ENCODE measurements around the gene DPT. TPM values are rescaled to one million over a fixed set of nuclear protein-coding genes. Genes with fewer than 3 reads are reported as not detected.

The DPT gene
- total RNA-seq, 1 experiment from 2014 or later = not detected

DNA sequence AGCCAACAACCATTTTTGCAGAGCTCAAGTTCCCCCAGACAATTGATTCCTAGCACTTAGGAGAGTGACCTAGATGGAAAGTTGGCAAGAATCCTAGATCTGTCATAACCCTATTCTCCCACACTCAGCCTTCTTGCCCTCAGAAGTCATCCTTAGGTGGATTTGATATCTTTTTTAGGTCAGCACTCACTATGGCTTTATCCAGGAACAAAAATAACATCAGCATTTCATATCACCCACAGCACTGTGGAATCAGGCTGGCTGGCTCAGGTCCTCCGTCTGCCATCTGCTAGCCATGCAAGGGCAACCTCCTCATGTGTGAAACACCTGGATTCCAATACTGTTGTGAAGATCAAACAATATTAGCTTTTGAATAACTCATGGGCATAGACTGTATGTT is 6.0 kb downstream of the DPT start:
- no peaks in the 10 kb centered on the region for H4K20me1 ChIP-seq (ENCODE audit: insufficient read depth, low read depth, low read length)
- H3K9ac ChIP-seq (ENCODE audit: low read length) = no peak overlapping the region
- H3K27me3 ChIP-seq (ENCODE audit: low read length) = peaks cover 3% of the 10 kb centered on the region; the same call in 1 of the 2 replicates
- H2AFZ ChIP-seq (ENCODE audit: low read length) = no peak overlapping the region
- no peaks in the 10 kb centered on the region for H3K9me2 ChIP-seq (replicated peaks; ENCODE audit: insufficient read depth, low read length)
- H3K4me1 ChIP-seq (ENCODE audit: low read length) = peaks cover 17% of the 10 kb centered on the region
- H3K27ac ChIP-seq (ENCODE audit: low read length) = no peak overlapping the region
- no peaks in the 10 kb centered on the region for H3K79me2 ChIP-seq (ENCODE audit: low read length)
- no peak for DNase-seq
- H3K4me3 ChIP-seq (ENCODE audit: low read length) = no peak overlapping the region
- no peaks in the 10 kb centered on the region for H3K36me3 ChIP-seq (ENCODE audit: insufficient read depth, low read length)
- H3K9me3 ChIP-seq (ENCODE audit: low read length) = no peaks in the 10 kb centered on the region
- no peak overlapping the region for H3K4me2 ChIP-seq (ENCODE audit: low read depth, low read length, poor library complexity, severe bottlenecking)

DNA sequence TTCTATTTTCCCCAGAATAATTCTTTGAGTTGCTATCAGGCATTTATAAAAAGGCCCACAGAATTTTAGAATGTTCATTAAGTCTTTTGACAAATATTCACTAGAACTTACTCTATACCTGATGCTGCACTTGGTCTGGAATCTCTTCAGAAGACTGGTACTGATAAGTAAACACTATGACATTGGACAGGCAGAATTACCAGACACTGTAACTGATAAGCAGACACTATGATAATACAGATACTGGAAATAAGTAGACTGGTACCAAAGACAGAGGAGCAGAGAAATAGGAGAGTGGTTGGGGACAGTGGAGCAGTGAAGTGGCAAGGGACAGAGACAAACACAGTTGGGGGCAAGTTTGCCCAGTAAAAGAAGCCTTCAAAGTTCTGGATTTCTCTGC is 8.2 kb downstream of the DPT start:
- no peak overlapping the region for H3K9ac ChIP-seq (ENCODE audit: low read length)
- no peak overlapping the region for H3K4me2 ChIP-seq (ENCODE audit: low read depth, low read length, poor library complexity, severe bottlenecking)
- DNase-seq = no peak
- no peaks in the 10 kb centered on the region for H3K36me3 ChIP-seq (ENCODE audit: insufficient read depth, low read length)
- no peaks in the 10 kb centered on the region for H3K9me3 ChIP-seq (ENCODE audit: low read length)
- H3K4me3 ChIP-seq (ENCODE audit: low read length) = no peak overlapping the region
- H2AFZ ChIP-seq (ENCODE audit: low read length) = no peak overlapping the region
- peaks cover 11% of the 10 kb centered on the region for H3K4me1 ChIP-seq (ENCODE audit: low read length)
- H3K79me2 ChIP-seq (ENCODE audit: low read length) = no peaks in the 10 kb centered on the region
- H4K20me1 ChIP-seq (ENCODE audit: insufficient read depth, low read depth, low read length) = no peaks in the 10 kb centered on the region
- H3K27ac ChIP-seq (ENCODE audit: low read length) = no peak overlapping the region
- no peaks in the 10 kb centered on the region for H3K9me2 ChIP-seq (replicated peaks; ENCODE audit: insufficient read depth, low read length)
- H3K27me3 ChIP-seq (ENCODE audit: low read length) = peaks cover 3% of the 10 kb centered on the region; the same call in 1 of the 2 replicates

DNA sequence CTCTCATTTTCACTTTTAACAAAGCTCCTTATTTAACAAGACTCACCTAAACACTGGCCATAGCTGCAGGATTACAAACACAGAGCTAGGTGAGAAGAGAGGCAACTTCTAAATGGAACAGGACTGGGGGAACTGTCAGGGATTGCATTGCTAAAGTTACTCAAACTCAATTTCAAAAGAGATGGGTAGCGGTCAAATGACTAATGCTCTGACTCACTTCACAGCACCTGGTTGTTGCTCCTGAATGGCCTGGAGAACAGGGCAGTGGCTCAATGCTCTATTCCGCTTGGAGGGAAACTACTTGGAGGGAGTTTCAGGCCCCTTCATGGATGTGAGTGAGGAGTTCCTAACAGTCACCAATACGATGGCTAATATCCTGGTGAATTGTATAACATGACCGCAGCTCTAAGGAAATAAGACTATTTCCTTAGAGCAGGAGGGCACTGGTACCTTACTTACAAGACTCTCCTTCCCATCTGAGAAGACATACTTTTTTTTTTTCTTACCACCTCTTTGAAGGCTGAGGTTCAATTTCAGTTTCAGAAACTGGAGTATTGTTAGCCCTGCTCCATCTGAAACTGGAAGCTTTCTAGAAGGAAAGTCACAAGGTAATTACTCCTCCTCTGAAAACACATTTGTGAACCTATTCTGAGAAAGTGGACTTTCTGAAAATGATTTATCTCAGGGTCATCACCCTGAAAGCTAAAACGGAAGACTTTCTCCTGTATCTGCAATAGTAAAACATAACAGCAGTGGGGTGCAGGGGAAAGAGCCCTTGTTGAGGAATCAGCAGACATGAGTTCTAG is 9.5 kb downstream of the DPT start:
- H3K27ac ChIP-seq (ENCODE audit: low read length) = no peak overlapping the region
- no peaks in the 10 kb centered on the region for H3K9me3 ChIP-seq (ENCODE audit: low read length)
- no peak overlapping the region for H3K4me3 ChIP-seq (ENCODE audit: low read length)
- no peak overlapping the region for H3K9ac ChIP-seq (ENCODE audit: low read length)
- no peak overlapping the region for H2AFZ ChIP-seq (ENCODE audit: low read length)
- no peaks in the 10 kb centered on the region for H3K36me3 ChIP-seq (ENCODE audit: insufficient read depth, low read length)
- H3K9me2 ChIP-seq (replicated peaks; ENCODE audit: insufficient read depth, low read length) = no peaks in the 10 kb centered on the region
- H3K79me2 ChIP-seq (ENCODE audit: low read length) = no peaks in the 10 kb centered on the region
- no peaks in the 10 kb centered on the region for H4K20me1 ChIP-seq (ENCODE audit: insufficient read depth, low read depth, low read length)
- H3K27me3 ChIP-seq (ENCODE audit: low read length) = peaks cover 3% of the 10 kb centered on the region; the same call in 1 of the 2 replicates
- no peak for DNase-seq
- no peak overlapping the region for H3K4me2 ChIP-seq (ENCODE audit: low read depth, low read length, poor library complexity, severe bottlenecking)
- H3K4me1 ChIP-seq (ENCODE audit: low read length) = peaks cover 6% of the 10 kb centered on the region; the same call in 1 of the 2 replicates

DNA sequence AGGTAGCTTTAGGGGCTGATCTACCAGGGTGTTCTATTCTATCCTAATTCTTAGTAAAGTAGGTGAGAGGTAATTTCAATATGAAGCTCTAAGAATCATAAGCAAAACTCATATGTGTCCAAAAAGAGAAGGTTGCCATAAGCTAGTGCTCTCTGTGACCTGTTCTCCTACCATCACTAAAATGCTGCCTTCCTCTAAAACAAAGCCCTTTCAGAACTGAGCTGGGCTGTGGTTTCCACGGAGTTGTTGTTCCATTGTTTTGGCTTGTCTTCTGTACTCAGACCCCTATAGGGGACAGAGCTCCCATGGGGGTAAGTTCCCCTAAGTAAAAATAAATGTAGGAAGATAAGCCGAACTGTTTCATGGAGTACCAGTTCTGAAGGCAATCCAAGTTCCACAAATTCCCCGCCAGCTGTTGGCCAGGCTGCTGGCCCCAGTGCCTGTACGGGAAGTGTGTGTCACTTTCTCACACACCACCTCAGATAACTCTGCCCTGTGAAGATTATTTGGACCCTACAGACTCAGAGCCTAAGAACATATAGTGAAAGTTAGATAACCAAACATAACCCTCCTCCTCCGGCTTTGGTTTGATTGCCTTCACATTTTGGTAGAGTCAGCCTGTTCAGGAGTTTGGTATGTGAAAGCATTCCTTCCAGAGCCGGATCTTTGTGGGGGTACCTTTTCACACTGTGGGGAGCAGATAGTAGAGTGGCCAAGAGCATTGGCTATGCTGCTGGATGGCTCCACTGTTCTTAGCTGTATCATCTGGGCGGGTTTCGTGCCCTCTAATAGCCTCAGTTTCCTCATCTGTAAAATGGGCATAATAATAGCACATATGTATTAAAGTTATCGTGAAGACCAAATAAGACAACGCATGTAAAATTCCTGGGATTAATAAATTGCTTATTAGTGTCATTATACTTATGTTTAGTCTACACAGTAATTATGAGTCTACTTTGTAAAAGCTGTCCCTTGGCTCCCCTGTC is 10.8 kb downstream of the DPT start:
- Histone ChIP-seq H3K4me3 (ENCODE audit: low read length) (no peak overlapping the region), H3K79me2 (ENCODE audit: low read length) (no peaks in the 10 kb centered on the region), H3K4me2 (ENCODE audit: low read depth, low read length, poor library complexity, severe bottlenecking) (no peak overlapping the region), H3K9ac (ENCODE audit: low read length) (no peak overlapping the region), H3K9me3 (ENCODE audit: low read length) (no peaks in the 10 kb centered on the region), H3K9me2 (replicated peaks; ENCODE audit: insufficient read depth, low read length) (no peaks in the 10 kb centered on the region), H3K27ac (ENCODE audit: low read length) (no peak overlapping the region), H3K27me3 (ENCODE audit: low read length) (peaks cover 3% of the 10 kb centered on the region; the same call in 1 of the 2 replicates), H3K36me3 (ENCODE audit: insufficient read depth, low read length) (no peaks in the 10 kb centered on the region), H3K4me1 (ENCODE audit: low read length) (peaks cover 6% of the 10 kb centered on the region; the same call in 1 of the 2 replicates), H2AFZ (ENCODE audit: low read length) (no peak overlapping the region), H4K20me1 (ENCODE audit: insufficient read depth, low read depth, low read length) (no peaks in the 10 kb centered on the region)
- no peak for DNase-seq

DNA sequence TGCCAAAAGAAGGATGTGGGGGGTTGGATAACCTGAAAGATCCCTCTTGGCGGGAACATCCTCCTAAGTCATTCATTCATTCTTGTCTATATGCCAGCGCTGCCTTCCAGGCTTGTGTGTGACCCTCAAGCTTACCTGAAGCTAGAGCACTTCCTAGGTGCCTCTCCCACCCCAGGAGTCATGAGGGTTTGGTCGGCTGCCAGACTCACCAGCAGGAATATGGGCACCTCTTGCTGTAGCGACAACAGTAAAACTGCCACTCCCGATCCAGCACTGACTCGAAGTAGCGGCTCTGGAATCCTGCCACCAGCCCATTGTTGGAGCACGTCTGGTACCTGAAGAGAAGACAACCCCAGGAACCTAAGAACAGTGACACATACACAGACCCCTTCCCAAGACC is 15.0 kb downstream of the DPT start:
- H3K4me2 ChIP-seq (ENCODE audit: low read depth, low read length, poor library complexity, severe bottlenecking) = no peak overlapping the region
- H3K9ac ChIP-seq (ENCODE audit: low read length) = no peak overlapping the region
- no peaks in the 10 kb centered on the region for H4K20me1 ChIP-seq (ENCODE audit: insufficient read depth, low read depth, low read length)
- DNase-seq = no peak
- no peaks in the 10 kb centered on the region for H3K4me1 ChIP-seq (ENCODE audit: low read length)
- H3K4me3 ChIP-seq (ENCODE audit: low read length) = no peak overlapping the region
- H2AFZ ChIP-seq (ENCODE audit: low read length) = no peak overlapping the region
- no peaks in the 10 kb centered on the region for H3K36me3 ChIP-seq (ENCODE audit: insufficient read depth, low read length)
- H3K27me3 ChIP-seq (ENCODE audit: low read length) = peaks cover 3% of the 10 kb centered on the region; the same call in 1 of the 2 replicates
- no peaks in the 10 kb centered on the region for H3K79me2 ChIP-seq (ENCODE audit: low read length)
- no peaks in the 10 kb centered on the region for H3K9me3 ChIP-seq (ENCODE audit: low read length)
- H3K27ac ChIP-seq (ENCODE audit: low read length) = no peak overlapping the region
- no peaks in the 10 kb centered on the region for H3K9me2 ChIP-seq (replicated peaks; ENCODE audit: insufficient read depth, low read length)

DNA sequence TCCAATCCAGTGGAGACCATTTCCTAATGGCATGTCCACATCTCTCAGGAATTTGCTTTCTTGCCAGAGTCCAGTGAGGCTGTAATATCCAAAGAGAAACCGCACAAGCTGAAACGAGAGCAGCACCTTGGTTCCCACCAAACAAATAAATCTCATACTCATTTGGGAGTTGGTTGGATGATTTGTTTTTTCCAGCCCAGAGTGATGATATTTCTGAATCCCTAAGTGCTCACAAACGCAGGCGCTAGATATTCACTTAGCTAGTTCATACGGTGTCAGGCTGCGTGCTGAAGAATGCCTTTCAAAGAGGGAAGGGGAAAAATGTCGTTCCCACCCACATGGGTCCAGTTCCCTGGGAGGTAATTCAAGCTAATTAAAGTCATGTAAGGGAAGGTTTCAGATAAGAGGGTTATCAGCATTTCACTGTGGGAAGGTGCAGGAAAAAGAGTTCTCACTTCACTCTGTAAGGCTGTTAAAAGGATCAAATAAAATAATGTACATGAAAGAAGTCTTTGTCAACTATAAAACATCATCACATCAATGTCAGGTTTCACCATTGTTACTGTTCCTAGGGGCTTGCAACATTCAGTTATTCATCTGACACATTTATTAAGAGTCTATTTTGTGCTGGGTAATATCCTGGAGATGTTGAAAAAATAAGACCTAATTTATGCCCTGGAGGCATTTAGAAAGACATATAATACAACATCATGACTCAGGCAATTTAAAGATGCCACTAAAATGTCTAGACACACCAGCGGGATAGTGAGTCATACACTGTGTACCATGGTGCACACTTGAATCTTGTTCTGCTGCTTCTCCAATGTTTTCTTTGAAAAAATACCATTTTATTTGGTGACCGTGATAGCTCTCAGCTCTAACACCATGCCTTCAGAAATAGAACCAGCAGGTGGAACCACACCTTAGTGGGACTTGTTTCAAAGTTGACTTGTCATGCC is 19.3 kb downstream of the DPT start:
- H3K4me2 ChIP-seq (ENCODE audit: low read depth, low read length, poor library complexity, severe bottlenecking) = no peak overlapping the region
- no peak overlapping the region for H2AFZ ChIP-seq (ENCODE audit: low read length)
- H3K36me3 ChIP-seq (ENCODE audit: insufficient read depth, low read length) = no peaks in the 10 kb centered on the region
- H3K27me3 ChIP-seq (ENCODE audit: low read length) = no peaks in the 10 kb centered on the region
- H3K4me1 ChIP-seq (ENCODE audit: low read length) = no peaks in the 10 kb centered on the region
- no peak overlapping the region for H3K9ac ChIP-seq (ENCODE audit: low read length)
- no peak overlapping the region for H3K27ac ChIP-seq (ENCODE audit: low read length)
- no peaks in the 10 kb centered on the region for H3K9me2 ChIP-seq (replicated peaks; ENCODE audit: insufficient read depth, low read length)
- no peaks in the 10 kb centered on the region for H4K20me1 ChIP-seq (ENCODE audit: insufficient read depth, low read depth, low read length)
- no peaks in the 10 kb centered on the region for H3K79me2 ChIP-seq (ENCODE audit: low read length)
- no peak overlapping the region for H3K4me3 ChIP-seq (ENCODE audit: low read length)
- no peaks in the 10 kb centered on the region for H3K9me3 ChIP-seq (ENCODE audit: low read length)
- no peak for DNase-seq

DNA sequence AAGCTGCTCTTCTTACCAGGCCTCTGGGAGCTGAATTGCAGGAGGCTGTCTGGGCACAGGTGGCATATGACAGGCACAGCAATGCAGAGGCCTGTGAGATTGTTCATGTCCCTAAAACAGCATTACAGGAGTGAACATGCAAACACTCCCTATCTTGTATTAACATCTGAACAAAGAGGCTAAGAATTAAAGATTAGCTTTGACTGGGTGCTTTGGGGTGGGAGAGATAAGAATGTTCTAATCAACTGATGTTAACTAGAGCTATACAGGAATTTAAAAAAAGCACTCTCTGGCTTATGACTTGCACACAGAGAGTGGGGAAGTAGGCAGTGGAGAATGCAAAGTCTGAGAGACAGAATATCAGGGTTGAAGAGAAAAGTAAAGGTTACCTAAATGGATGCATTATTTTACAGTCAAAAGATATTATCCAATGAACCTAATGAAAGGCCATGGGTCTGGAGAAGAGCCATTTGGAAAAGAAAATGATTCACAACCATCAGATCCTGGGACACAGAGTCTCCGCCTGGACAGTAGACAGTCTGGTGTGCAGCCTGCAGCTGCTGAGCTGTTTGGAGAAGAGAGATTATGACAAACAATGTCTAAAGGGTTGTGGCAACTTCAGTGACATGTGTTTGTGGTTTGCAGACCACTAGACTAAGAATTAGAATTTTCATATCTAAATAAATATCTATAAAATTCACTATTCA is 20.2 kb downstream of the DPT start:
- no peak for DNase-seq
- Histone ChIP-seq H3K4me3 (ENCODE audit: low read length) (no peak overlapping the region), H3K9me2 (replicated peaks; ENCODE audit: insufficient read depth, low read length) (no peaks in the 10 kb centered on the region), H2AFZ (ENCODE audit: low read length) (no peak overlapping the region), H3K79me2 (ENCODE audit: low read length) (no peaks in the 10 kb centered on the region), H3K9ac (ENCODE audit: low read length) (no peak overlapping the region), H3K4me1 (ENCODE audit: low read length) (no peaks in the 10 kb centered on the region), H3K4me2 (ENCODE audit: low read depth, low read length, poor library complexity, severe bottlenecking) (no peak overlapping the region), H3K27me3 (ENCODE audit: low read length) (no peaks in the 10 kb centered on the region), H4K20me1 (ENCODE audit: insufficient read depth, low read depth, low read length) (no peaks in the 10 kb centered on the region), H3K9me3 (ENCODE audit: low read length) (no peaks in the 10 kb centered on the region), H3K27ac (ENCODE audit: low read length) (no peak overlapping the region), H3K36me3 (ENCODE audit: insufficient read depth, low read length) (no peaks in the 10 kb centered on the region)

Measured in Karpas-422 (cell line).